Kidney epithelial cell (primary cell): ENCODE data around the gene IFFO2. TPM values are rescaled to one million over a fixed set of nuclear protein-coding genes. Genes with fewer than 3 reads are reported as not detected.

ENCODE experiments used
- DNase-seq: peaks from one replicate; pipeline ENCODE4 v3.0.0-alpha.2; 2010; ENCODE audit warnings: low read depth
- H3K27me3 ChIP-seq: 2 replicates; pipeline ENCODE4 v1.6.0; 2011; ENCODE audit warnings: low read length; ENCODE audit not compliant: control insufficient read depth, insufficient read depth
- H3K36me3 ChIP-seq: 2 replicates; pipeline ENCODE4 v1.5.1; 2011; ENCODE audit warnings: low read length; ENCODE audit not compliant: control insufficient read depth, insufficient read depth
- H3K4me3 ChIP-seq: 2 replicates; pipeline ENCODE4 v1.5.1; 2011; ENCODE audit warnings: low read depth, mild to moderate bottlenecking, control low read depth, low read length
- CTCF ChIP-seq: IDR thresholded peaks from 2 replicates; pipeline ENCODE4 v1.5.1; 2011; ENCODE audit warnings: mild to moderate bottlenecking, moderate library complexity, low read length, control low read depth, inconsistent platforms; ENCODE audit not compliant: insufficient read depth, poor library complexity, severe bottlenecking
- total RNA-seq: library from RNA; depleted of rRNA; stranded (reverse); fragments of >200 nt; gene quantifications from 2 replicates; pipeline ENCODE4 v1.2.3, GENCODE V29; 2015

The IFFO2 gene
- total RNA-seq, 1 donor from 2014 or later = 25.3 TPM

GRCh38 chr1:18878538-18879214, 77.8 kb downstream of the IFFO2 start:
- H3K36me3 ChIP-seq = no peaks in the 10 kb centered on the region
- H3K27me3 ChIP-seq = peaks cover 2% of the 10 kb centered on the region
- no peak for DNase-seq
- H3K4me3 ChIP-seq = no peak overlapping the region
- no peak for TF ChIP-seq CTCF

GRCh38 chr1:18877282-18877681, 79.2 kb downstream of the IFFO2 start:
- H3K4me3 ChIP-seq = no peak overlapping the region
- DNase-seq = no peak
- no peak for TF ChIP-seq CTCF
- no peaks in the 10 kb centered on the region for H3K36me3 ChIP-seq
- peaks cover 2% of the 10 kb centered on the region for H3K27me3 ChIP-seq

- H3K36me3 ChIP-seq = no peaks in the 10 kb centered on the region
- no peak for DNase-seq
- H3K27me3 ChIP-seq = peaks cover 2% of the 10 kb centered on the region
- TF ChIP-seq CTCF = no peak
- no peak overlapping the region for H3K4me3 ChIP-seq
Observed at GRCh38 chr1:18876210-18876609, 80.3 kb downstream of the IFFO2 start.

GRCh38 chr1:18875796-18876128, 80.7 kb downstream of the IFFO2 start:
- peaks cover 2% of the 10 kb centered on the region for H3K27me3 ChIP-seq
- no peak for DNase-seq
- no peak overlapping the region for H3K4me3 ChIP-seq
- no peak for TF ChIP-seq CTCF
- no peaks in the 10 kb centered on the region for H3K36me3 ChIP-seq

- TF ChIP-seq CTCF = peak; percentile 89
- Histone ChIP-seq H3K27me3 (peaks cover 2% of the 10 kb centered on the region), H3K4me3 (no peak overlapping the region), H3K36me3 (no peaks in the 10 kb centered on the region)
- DNase-seq = peak; percentile 49
Observed at GRCh38 chr1:18875107-18875795, 81.2 kb downstream of the IFFO2 start.
